ENCODE results near the gene JADE1.

JADE1 gene

DNA sequence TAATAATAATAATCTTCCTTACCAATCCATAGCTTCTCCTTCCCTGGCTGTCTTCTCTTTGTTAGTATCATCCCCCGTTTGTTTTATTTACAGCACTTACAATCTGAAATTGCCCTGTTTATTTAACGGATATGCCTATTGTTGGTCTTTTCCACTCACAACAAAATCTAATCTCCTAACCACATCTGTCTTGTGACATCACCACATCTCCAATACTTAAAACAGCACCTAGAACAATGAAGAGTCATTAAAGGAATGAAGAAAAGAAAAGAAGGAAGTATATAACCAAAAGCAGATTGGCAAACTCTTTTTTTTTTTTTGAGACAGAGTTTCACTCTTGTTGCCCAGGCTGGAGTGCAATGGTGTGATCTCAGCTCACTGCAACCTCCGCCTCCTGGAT, 38.7 kb upstream of the JADE1 start:
- TF ChIP-seq, protein P1, sequence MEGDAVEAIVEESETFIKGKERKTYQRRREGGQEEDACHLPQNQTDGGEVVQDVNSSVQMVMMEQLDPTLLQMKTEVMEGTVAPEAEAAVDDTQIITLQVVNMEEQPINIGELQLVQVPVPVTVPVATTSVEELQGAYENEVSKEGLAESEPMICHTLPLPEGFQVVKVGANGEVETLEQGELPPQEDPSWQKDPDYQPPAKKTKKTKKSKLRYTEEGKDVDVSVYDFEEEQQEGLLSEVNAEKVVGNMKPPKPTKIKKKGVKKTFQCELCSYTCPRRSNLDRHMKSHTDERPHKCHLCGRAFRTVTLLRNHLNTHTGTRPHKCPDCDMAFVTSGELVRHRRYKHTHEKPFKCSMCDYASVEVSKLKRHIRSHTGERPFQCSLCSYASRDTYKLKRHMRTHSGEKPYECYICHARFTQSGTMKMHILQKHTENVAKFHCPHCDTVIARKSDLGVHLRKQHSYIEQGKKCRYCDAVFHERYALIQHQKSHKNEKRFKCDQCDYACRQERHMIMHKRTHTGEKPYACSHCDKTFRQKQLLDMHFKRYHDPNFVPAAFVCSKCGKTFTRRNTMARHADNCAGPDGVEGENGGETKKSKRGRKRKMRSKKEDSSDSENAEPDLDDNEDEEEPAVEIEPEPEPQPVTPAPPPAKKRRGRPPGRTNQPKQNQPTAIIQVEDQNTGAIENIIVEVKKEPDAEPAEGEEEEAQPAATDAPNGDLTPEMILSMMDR (IDR thresholded peaks at IDR 0.05; ENCODE audit: poor library complexity, severe bottlenecking), result no peak
- no peak overlapping the region for H3K4me3 ChIP-seq (ENCODE audit: severe bottlenecking)
- DNase-seq (ENCODE audit: low spot score) (no peak), ATAC-seq (ENCODE audit: low read depth) (no peak)
- H3K27ac ChIP-seq (ENCODE audit: poor library complexity, severe bottlenecking), result no peak overlapping the region
- no peaks in the 10 kb centered on the region for H3K27me3 ChIP-seq (ENCODE audit: insufficient read depth, poor library complexity, severe bottlenecking)
- H3K36me3 ChIP-seq (ENCODE audit: low read depth), result no peaks in the 10 kb centered on the region
- H3K9me3 ChIP-seq (ENCODE audit: severe bottlenecking), result no peaks in the 10 kb centered on the region
- H3K4me1 ChIP-seq (ENCODE audit: insufficient read depth, poor library complexity, severe bottlenecking), result no peaks in the 10 kb centered on the region

DNA sequence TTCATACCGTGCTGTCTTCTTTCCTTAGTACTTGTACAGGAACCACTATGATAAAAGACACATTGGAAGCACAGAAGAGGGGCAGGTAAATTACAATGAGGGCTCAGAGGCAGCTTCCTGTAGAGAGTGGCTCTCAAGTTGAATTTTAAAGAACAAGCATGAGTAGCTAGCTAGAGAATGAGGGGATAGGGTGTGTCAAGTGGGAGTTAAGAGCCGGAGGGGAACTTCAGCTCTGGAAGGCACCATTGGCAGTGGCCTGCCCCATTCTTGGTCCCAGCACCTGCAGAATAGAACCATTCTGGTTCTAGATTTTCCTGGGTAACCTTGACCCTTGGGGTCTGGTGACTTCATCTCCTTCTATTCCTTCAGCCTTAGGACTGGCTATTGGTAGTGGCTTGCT, 34.0 kb upstream of the JADE1 start:
- H3K27ac ChIP-seq (ENCODE audit: poor library complexity, severe bottlenecking), result no peak overlapping the region
- H3K36me3 ChIP-seq (ENCODE audit: low read depth), result no peaks in the 10 kb centered on the region
- no peaks in the 10 kb centered on the region for H3K4me1 ChIP-seq (ENCODE audit: insufficient read depth, poor library complexity, severe bottlenecking)
- TF ChIP-seq, protein P1 (IDR thresholded peaks at IDR 0.05; ENCODE audit: poor library complexity, severe bottlenecking), result no peak
- no peaks in the 10 kb centered on the region for H3K27me3 ChIP-seq (ENCODE audit: insufficient read depth, poor library complexity, severe bottlenecking)
- no peak for ATAC-seq (ENCODE audit: low read depth)
- H3K9me3 ChIP-seq (ENCODE audit: severe bottlenecking), result no peaks in the 10 kb centered on the region
- H3K4me3 ChIP-seq (ENCODE audit: severe bottlenecking), result no peak overlapping the region
- no peak for DNase-seq (ENCODE audit: low spot score)

DNA sequence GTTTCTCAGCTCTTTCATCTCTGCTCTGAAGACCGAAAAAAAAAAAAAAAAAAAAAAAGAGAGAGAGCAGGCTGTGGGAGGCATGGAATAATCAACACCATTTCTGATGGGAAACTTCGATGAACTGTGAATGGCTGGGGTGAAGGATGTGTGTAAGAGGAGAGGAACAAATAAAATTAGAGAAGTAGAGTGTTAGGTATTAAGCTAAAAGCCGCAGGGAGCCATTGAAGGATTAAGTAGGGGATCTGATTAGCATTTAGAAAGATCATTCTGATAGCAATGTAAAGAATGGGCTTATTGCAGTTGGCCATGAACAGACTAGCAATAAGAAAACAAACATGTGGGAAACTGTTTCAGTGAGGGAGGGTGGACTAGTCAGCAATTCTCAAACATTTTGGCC, 33.6 kb upstream of the JADE1 start:
- no peak for DNase-seq (ENCODE audit: low spot score)
- no peak overlapping the region for H3K27ac ChIP-seq (ENCODE audit: poor library complexity, severe bottlenecking)
- H3K4me1 ChIP-seq (ENCODE audit: insufficient read depth, poor library complexity, severe bottlenecking), result no peaks in the 10 kb centered on the region
- no peak for ATAC-seq (ENCODE audit: low read depth)
- H3K36me3 ChIP-seq (ENCODE audit: low read depth), result no peaks in the 10 kb centered on the region
- no peak overlapping the region for H3K4me3 ChIP-seq (ENCODE audit: severe bottlenecking)
- H3K9me3 ChIP-seq (ENCODE audit: severe bottlenecking), result no peaks in the 10 kb centered on the region
- H3K27me3 ChIP-seq (ENCODE audit: insufficient read depth, poor library complexity, severe bottlenecking), result no peaks in the 10 kb centered on the region
- TF ChIP-seq, protein P1 (IDR thresholded peaks at IDR 0.05; ENCODE audit: poor library complexity, severe bottlenecking), result no peak

DNA sequence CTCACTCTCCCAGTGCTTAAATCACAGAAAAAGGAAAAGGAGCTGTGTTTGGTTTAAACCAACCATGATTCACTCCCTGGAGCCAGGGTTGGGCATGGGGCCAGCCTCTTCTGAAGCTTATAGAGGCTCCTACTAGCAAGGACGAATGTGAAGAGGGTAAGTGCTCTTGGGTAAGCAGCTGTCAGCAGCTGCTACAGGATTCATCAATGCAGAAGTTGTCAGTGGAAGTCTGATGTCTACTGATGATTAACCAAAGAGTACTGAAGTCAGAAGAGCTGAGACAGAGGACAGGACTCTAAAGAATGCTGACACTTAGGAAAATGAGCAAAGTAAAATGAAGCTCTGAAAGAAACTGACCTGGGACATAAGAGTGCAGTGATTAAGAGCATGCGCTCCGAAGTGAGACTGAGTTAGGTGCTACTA, 32.7 kb upstream of the JADE1 start:
- TF ChIP-seq, protein P1 (IDR thresholded peaks at IDR 0.05; ENCODE audit: poor library complexity, severe bottlenecking), result no peak
- Histone ChIP-seq H3K27me3 (ENCODE audit: insufficient read depth, poor library complexity, severe bottlenecking) (no peaks in the 10 kb centered on the region), H3K27ac (ENCODE audit: poor library complexity, severe bottlenecking) (no peak overlapping the region), H3K4me3 (ENCODE audit: severe bottlenecking) (no peak overlapping the region), H3K9me3 (ENCODE audit: severe bottlenecking) (no peaks in the 10 kb centered on the region), H3K4me1 (ENCODE audit: insufficient read depth, poor library complexity, severe bottlenecking) (no peaks in the 10 kb centered on the region), H3K36me3 (ENCODE audit: low read depth) (no peaks in the 10 kb centered on the region)
- no peak for DNase-seq (ENCODE audit: low spot score)
- peak; percentile 84 for ATAC-seq (ENCODE audit: low read depth)

DNA sequence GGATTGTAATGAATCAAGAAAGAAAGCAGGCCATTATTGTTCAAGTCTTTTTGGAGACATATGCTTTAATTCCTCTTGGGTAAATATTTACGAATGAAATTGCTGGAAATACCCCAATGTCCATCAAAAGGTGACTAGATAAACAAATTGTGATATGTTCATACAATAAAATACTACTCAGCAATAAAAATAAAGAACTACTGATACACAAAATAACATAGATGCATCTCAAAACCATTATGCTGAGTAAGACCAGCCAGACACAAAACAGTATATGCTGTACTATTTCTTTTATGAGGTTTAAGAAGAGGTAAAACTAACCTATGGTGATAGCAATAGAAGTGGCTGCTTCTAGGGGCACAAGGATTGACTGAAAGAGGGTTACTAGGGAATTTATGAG, 28.8 kb upstream of the JADE1 start:
- ATAC-seq (ENCODE audit: low read depth), result no peak
- no peak for DNase-seq (ENCODE audit: low spot score)
- Histone ChIP-seq H3K4me1 (ENCODE audit: insufficient read depth, poor library complexity, severe bottlenecking) (no peaks in the 10 kb centered on the region), H3K36me3 (ENCODE audit: low read depth) (no peaks in the 10 kb centered on the region), H3K4me3 (ENCODE audit: severe bottlenecking) (no peak overlapping the region), H3K27ac (ENCODE audit: poor library complexity, severe bottlenecking) (no peak overlapping the region), H3K9me3 (ENCODE audit: severe bottlenecking) (no peaks in the 10 kb centered on the region), H3K27me3 (ENCODE audit: insufficient read depth, poor library complexity, severe bottlenecking) (no peaks in the 10 kb centered on the region)
- TF ChIP-seq, protein P1 (IDR thresholded peaks at IDR 0.05; ENCODE audit: poor library complexity, severe bottlenecking), result no peak

All from RWPE2 (cell line).